ENCODE results near the gene LNPK.
"Not testable (repeated sequence)": the region's sequence is repeated elsewhere in the genome, so short reads cannot be mapped to it uniquely, and the experiment has no call there.

Gene LNPK

GRCh38 chr2:175903384-175903936, 98.6 kb downstream of the LNPK start:
- no peak for DNase-seq

- not testable (repeated sequence) for DNase-seq
Observed at GRCh38 chr2:175895957-175896356, 106.1 kb downstream of the LNPK start.

GRCh38 chr2:175892046-175892445, 110.0 kb downstream of the LNPK start:
- DNase-seq: no peak

- no peak for DNase-seq
Observed at GRCh38 chr2:175890636-175891242, 111.3 kb downstream of the LNPK start.

- DNase-seq: peak; percentile 43 to 61
Observed at GRCh38 chr2:175889701-175890302, 112.3 kb downstream of the LNPK start.

- peak; percentile 24 to 69 for DNase-seq
Observed at GRCh38 chr2:175887776-175888175, 114.3 kb downstream of the LNPK start.

GRCh38 chr2:175884697-175885393, 117.2 kb downstream of the LNPK start:
- DNase-seq: no peak

- peak; percentile 2 to 51 for DNase-seq
Observed at GRCh38 chr2:175883586-175884194, 118.4 kb downstream of the LNPK start.

- DNase-seq: no peak
Observed at GRCh38 chr2:175879679-175880078, 122.4 kb downstream of the LNPK start.

GRCh38 chr2:175877845-175878544, 124.1 kb downstream of the LNPK start:
- DNase-seq: no peak

- DNase-seq: no peak
Observed at GRCh38 chr2:175874291-175874690, 127.8 kb downstream of the LNPK start.

Data from NCI-H2081 (cell line).